IPS-18a (cell line): ENCODE results near the gene LRRC32.
"Not testable (repeated sequence)": the region's sequence is repeated elsewhere in the genome, so short reads cannot be mapped to it uniquely, and the experiment has no call there.

ENCODE experiments used
- H3K27ac ChIP-seq: one replicate; pipeline ENCODE4 v1.5.1; 2013; ENCODE audit warnings: low read length
- H3K27me3 ChIP-seq: one replicate; pipeline ENCODE4 v1.6.1; 2013; ENCODE audit warnings: mild to moderate bottlenecking, low read length; ENCODE audit not compliant: control insufficient read depth, insufficient read depth
- H3K36me3 ChIP-seq: one replicate; pipeline ENCODE4 v1.6.1; 2013; ENCODE audit warnings: low read depth, low read length; ENCODE audit not compliant: control insufficient read depth
- H3K4me1 ChIP-seq: one replicate; pipeline ENCODE4 v1.6.1; 2013; ENCODE audit warnings: low read depth, low read length; ENCODE audit not compliant: control insufficient read depth
- H3K4me3 ChIP-seq: one replicate; pipeline ENCODE4 v1.5.1; 2013; ENCODE audit warnings: low read length
- H3K9ac ChIP-seq: one replicate; pipeline ENCODE4 v1.6.1; 2013; ENCODE audit warnings: mild to moderate bottlenecking, low read length, moderate library complexity
- H3K9me3 ChIP-seq: one replicate; pipeline ENCODE4 v1.6.1; 2013; ENCODE audit warnings: low read depth, low read length; ENCODE audit not compliant: control insufficient read depth

LRRC32 gene

DNA sequence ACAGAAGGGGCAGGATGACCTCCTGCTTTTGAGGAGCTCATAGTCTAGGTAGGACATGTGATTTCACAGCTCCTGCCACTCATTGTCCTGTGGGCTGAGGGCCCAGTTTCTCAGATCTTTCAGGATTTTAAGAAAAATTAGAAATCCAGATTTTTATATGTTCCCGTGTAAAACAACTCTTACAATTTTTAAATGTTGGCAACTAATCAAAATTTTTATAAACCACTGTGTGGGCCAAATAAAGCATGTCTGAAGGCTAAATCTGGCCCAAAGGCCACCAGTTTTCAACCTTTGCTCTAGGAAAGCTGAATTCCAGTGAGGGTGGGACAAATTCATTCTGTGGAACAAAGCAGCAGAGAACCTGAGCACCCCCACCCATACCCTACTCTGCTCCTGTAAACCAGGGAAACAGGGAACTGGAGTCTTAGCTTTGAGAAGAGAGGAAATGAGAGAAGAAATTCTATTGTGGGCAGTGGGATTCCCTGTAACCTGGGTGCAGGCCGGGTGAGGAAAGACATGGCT lies 20.6 kb downstream of the LRRC32 start:
- Histone ChIP-seq H3K27me3 (no peaks in the 10 kb centered on the region), H3K9ac (no peak overlapping the region), H3K27ac (no peak overlapping the region), H3K4me3 (no peak overlapping the region), H3K36me3 (no peaks in the 10 kb centered on the region), H3K9me3 (peaks cover 5% of the 10 kb centered on the region), H3K4me1 (no peaks in the 10 kb centered on the region)

DNA sequence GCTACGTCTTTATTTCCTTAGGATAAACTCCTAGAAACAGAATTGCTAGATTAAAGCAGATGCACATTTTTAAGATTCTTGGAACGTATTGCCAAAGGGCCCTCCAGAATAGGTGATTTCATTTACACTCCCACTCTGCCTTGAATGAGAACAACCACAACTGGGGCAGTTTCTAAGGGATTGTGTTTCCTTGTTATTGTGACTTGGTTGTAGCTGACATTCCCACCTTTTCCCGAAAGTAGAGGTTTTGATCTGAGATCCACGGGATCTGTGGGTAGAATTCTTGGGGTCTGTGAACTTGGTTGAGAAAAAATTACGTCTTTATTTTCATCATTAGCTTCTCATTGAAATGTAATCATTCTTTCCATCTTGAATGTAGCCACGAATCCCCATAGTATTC lies 21.5 kb downstream of the LRRC32 start:
- no peak overlapping the region for H3K27ac ChIP-seq
- peaks cover 5% of the 10 kb centered on the region for H3K9me3 ChIP-seq
- H3K36me3 ChIP-seq, result no peaks in the 10 kb centered on the region
- H3K4me3 ChIP-seq, result no peak overlapping the region
- no peaks in the 10 kb centered on the region for H3K4me1 ChIP-seq
- H3K9ac ChIP-seq, result no peak overlapping the region
- no peaks in the 10 kb centered on the region for H3K27me3 ChIP-seq

DNA sequence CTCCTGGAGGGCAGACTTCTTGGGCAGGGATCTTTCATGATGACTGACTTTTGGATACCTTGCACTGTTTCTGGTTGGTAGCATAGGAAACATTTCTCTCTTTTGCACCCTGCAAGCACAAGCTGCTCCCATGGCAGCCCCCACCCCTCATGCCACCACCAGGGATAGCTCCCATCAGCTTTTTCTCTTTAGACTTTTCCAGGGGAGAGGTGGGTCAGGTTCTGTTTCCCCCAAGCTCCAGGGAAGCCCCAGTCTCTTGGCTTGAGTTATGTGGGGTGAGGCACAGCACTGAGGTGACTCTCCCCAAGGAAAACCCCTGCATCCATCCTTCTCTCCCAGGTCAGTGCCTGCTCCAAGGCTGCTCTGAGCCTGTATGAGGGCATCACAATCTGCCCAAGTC lies 22.5 kb downstream of the LRRC32 start:
- no peaks in the 10 kb centered on the region for H3K27me3 ChIP-seq
- no peaks in the 10 kb centered on the region for H3K4me1 ChIP-seq
- H3K27ac ChIP-seq, result no peak overlapping the region
- no peak overlapping the region for H3K4me3 ChIP-seq
- H3K36me3 ChIP-seq, result no peaks in the 10 kb centered on the region
- H3K9me3 ChIP-seq, result peaks cover 5% of the 10 kb centered on the region
- no peak overlapping the region for H3K9ac ChIP-seq

DNA sequence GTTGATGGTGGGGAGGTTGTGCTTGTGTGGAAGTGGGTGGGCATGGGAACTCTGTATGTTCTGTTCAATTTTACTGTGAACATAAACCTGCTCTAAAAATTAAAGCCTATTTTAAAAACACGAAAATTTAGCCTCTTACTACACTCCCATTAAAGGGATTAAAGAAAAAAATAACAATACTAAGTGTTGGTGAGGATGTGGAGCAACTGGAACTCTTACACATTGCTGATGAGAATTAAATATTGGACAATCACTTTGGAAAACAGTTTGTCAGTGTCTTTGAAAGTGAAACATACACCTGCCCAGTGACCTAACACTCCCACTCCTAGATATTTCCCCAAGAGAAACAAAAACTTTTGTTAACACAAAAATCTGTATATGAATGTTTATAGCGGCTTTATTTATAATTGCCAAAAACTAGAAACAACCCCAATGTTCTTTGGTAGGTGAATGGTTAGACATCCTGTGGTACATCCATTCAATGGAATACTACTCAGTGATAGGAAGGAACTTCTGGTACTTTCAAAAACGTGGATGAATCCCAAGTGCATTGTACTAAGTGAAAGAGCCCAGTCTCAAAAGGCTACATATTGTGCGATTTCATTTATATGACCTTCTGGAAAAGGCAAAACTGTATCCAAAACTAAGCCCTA lies 23.5 kb downstream of the LRRC32 start:
- Histone ChIP-seq H3K9ac (no peak overlapping the region), H3K27ac (no peak overlapping the region), H3K27me3 (no peaks in the 10 kb centered on the region), H3K4me3 (no peak overlapping the region), H3K4me1 (no peaks in the 10 kb centered on the region), H3K36me3 (no peaks in the 10 kb centered on the region), H3K9me3 (peaks cover 5% of the 10 kb centered on the region)

DNA sequence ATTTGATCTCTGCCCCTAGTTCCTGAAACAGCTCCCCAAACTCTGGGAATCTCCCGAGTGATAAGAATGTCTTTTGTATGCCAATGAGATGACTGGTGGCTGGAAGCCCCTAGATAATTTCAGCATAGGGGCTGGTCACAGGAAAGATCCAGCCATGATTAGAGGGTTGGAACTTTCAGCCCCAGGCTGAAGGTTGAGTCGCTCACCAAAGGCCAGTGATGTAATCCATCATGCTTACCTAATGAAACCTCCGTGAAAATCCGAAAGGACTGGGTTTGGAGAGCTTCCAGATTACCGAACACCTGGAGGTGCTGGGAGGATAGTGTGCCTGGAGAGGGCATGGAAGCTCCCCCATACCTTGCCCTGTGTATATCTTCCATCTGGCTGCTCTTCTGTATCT lies 26.0 kb downstream of the LRRC32 start:
- no peak overlapping the region for H3K4me3 ChIP-seq
- no peak overlapping the region for H3K9ac ChIP-seq
- no peaks in the 10 kb centered on the region for H3K27me3 ChIP-seq

DNA sequence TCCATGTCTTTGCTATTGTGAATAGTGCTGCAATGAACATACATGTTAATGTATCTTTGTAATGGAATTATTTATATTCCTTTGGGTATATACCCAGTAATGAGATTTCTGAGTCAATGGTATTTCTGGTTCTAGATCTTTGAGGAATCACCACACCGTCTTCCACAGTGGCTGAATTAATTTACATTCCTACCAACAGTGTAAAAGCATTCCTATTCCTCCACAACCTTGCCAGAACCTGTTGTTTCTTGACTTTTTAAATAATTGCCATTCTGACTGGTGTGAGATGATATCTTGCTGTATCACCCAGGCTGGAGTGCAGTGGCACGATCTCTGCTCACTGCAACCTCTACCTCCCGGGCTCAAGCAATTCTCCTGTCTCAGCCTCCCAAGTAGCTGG lies 26.8 kb downstream of the LRRC32 start:
- H3K4me3 ChIP-seq, H3K27ac ChIP-seq, H3K4me1 ChIP-seq, H3K27me3 ChIP-seq, H3K36me3 ChIP-seq, H3K9me3 ChIP-seq, H3K9ac ChIP-seq: not testable (repeated sequence)

More for the DNA sequence above, 26.0 kb downstream of the LRRC32 start:
- Histone ChIP-seq H3K4me1 (no peaks in the 10 kb centered on the region), H3K9me3 (peaks cover 5% of the 10 kb centered on the region), H3K36me3 (no peaks in the 10 kb centered on the region), H3K27ac (no peak overlapping the region)

DNA sequence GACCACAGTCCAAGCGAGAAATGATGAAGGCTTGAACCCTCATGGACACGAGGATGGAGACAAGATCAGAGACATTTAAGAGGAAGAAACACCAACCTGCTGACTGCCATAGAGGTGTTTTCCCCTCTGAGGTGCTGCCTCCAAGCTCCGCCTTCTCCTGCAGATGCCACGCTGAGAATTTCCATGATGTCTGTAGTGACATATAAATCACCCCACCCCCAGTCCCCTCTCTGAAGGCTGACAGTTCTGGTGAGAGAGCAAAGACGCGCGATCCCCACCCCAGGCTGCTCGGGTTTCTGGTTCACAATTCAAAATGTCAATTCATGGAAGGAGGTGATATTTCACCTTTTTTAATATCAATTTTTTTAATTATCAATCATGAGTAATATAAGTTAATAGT lies 28.2 kb downstream of the LRRC32 start:
- Histone ChIP-seq H3K27ac (no peak overlapping the region), H3K9ac (no peak overlapping the region), H3K4me3 (no peak overlapping the region), H3K36me3 (no peaks in the 10 kb centered on the region), H3K4me1 (no peaks in the 10 kb centered on the region), H3K9me3 (peaks cover 4% of the 10 kb centered on the region), H3K27me3 (no peaks in the 10 kb centered on the region)

DNA sequence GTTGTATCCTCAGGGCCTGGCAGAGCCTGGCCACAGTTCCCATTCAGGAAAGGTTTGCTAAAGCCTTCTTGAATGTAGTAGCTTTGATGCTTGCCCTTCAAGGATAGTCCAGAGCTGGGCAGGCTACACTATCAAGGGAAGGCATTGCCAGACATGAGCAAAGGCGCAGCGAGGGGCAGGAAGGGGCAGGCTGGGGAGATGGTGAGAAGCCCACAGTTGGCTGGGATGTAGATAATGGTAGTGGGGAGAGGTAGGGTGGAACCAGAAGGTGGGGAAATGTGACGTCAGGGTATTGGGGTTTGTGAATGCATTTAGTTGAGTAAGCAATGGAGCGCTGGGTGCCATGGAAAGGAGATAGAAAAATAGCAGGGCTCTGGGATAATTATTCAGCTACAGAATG lies 28.6 kb downstream of the LRRC32 start:
- H3K36me3 ChIP-seq, result no peaks in the 10 kb centered on the region
- H3K4me3 ChIP-seq, result no peak overlapping the region
- peaks cover under 1% of the 10 kb centered on the region for H3K9me3 ChIP-seq

DNA sequence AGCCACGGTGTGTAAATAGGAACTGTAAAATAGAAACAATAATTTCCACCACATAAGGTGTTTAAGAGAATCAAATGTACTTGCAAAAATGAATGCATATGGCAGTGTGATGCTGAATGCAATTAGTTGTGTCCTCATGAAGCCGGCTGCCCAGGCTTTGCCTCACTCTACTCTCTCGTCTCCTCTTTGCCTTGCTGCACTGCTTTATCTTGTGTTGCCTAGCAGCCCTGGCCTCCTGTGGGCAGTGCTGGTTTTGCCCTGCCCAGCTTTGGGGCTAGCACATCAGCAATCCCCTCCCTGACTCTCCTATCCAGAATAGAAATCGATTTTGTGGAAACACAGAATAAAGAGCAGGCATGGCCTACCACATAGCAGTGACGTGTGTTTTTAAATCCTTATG lies 30.0 kb downstream of the LRRC32 start:
- Histone ChIP-seq H3K9ac (no peak overlapping the region), H3K4me1 (no peaks in the 10 kb centered on the region)

More for the DNA sequence above, 28.6 kb downstream of the LRRC32 start:
- no peak overlapping the region for H3K27ac ChIP-seq
- no peaks in the 10 kb centered on the region for H3K27me3 ChIP-seq
- no peaks in the 10 kb centered on the region for H3K4me1 ChIP-seq
- no peak overlapping the region for H3K9ac ChIP-seq

DNA sequence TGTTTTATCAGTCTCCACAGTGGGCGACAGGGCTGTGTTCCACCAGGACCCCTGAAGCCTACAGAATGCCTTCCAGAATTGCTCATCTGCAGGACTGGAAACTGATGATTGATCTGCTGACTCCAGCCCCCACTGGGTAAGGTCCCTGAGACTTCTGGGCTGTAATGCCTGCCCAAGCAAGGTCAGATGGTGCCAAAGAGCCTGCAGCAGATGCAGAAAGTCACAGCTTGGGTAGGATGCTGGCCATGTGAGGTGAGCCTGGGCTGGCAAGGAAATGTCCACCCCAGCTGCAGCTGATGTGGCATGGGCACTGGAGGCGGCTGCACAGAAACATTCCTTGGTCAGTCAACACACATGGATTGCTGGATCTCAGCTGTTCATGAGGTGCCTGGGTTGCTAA lies 30.9 kb downstream of the LRRC32 start:
- Histone ChIP-seq H3K4me3 (no peak overlapping the region), H3K9ac (no peak overlapping the region), H3K4me1 (no peaks in the 10 kb centered on the region), H3K27me3 (no peaks in the 10 kb centered on the region), H3K27ac (no peak overlapping the region), H3K36me3 (no peaks in the 10 kb centered on the region), H3K9me3 (no peaks in the 10 kb centered on the region)

More for the DNA sequence above, 30.0 kb downstream of the LRRC32 start:
- no peaks in the 10 kb centered on the region for H3K36me3 ChIP-seq
- no peak overlapping the region for H3K27ac ChIP-seq
- no peaks in the 10 kb centered on the region for H3K9me3 ChIP-seq
- H3K4me3 ChIP-seq, result no peak overlapping the region
- H3K27me3 ChIP-seq, result no peaks in the 10 kb centered on the region

DNA sequence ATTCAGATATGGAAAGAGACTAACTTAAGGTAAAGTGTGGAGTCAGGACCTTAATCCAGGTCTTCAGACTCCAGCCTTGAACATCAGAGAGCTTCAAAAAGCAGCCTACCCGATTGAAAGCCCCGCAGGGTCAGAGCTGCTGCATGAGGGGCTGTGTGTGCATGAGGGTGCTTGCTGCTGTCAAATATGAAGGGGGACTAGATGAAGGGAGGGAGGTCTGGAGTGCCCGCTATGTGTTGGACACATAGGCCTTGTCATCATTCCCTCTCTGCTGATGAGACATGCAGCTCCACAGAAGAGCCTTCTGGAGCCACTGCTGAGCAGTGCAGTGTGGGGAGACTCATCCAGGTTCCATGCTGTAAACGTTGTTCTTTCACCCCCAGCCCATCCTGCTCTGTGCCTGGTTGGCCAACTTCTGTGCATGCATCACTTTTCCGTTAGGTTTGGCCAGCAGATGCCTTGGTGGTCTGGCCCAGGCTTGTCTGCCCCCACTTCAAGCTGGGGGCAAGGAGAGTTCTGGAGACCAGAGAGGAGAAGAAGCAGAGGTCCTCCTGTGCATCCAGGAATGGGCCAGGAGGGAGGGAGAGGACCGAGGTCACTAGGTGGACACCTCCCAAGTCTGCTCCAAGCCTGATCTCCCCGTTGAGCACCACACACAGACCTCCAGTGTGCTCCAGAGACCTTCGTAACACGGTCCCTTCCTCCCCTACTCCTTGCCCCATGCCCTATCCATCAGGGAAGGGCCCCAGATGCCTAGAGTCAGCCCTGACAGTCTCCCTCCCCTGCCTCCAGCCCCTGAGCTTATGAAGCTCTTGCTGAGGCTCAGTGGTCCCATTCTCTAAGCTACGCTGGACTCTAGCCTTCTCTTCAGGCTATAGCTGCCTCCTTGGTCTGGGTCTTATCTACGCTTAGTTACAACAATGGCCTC lies 32.0 kb downstream of the LRRC32 start:
- Histone ChIP-seq H3K9ac (no peak overlapping the region), H3K36me3 (no peaks in the 10 kb centered on the region), H3K27me3 (no peaks in the 10 kb centered on the region), H3K4me3 (no peak overlapping the region), H3K27ac (no peak overlapping the region), H3K4me1 (no peaks in the 10 kb centered on the region), H3K9me3 (no peaks in the 10 kb centered on the region)
